Lower leg skin (tissue), 3 donors: Measurements from ENCODE around the gene IFIT3.

Source experiments
- POLR2A ChIP-seq, 2 donors: fragments of 450-650 bp; IDR thresholded peaks; one replicate each; pipeline ENCODE4 v1.6.1; 2016 to 2017; ENCODE audit warnings: antibody characterized with exemption in 2 of 2, mild to moderate bottlenecking in 1 of 2, moderate library complexity in 1 of 2
- TF ChIP-seq, protein P1 (sequence below), 3 donors: fragments of 450-650 bp; IDR thresholded peaks; one replicate each; pipeline ENCODE4 v1.5.1; 2016; ENCODE audit warnings: antibody characterized with exemption in 3 of 3, mild to moderate bottlenecking in 3 of 3, moderate library complexity in 2 of 3

GRCh38 chr10:89347701-89348457, 20.1 kb downstream of the IFIT3 start:
- TF ChIP-seq POLR2A (IDR thresholded peaks at IDR 0.05), result no peak
- TF ChIP-seq, protein P1, sequence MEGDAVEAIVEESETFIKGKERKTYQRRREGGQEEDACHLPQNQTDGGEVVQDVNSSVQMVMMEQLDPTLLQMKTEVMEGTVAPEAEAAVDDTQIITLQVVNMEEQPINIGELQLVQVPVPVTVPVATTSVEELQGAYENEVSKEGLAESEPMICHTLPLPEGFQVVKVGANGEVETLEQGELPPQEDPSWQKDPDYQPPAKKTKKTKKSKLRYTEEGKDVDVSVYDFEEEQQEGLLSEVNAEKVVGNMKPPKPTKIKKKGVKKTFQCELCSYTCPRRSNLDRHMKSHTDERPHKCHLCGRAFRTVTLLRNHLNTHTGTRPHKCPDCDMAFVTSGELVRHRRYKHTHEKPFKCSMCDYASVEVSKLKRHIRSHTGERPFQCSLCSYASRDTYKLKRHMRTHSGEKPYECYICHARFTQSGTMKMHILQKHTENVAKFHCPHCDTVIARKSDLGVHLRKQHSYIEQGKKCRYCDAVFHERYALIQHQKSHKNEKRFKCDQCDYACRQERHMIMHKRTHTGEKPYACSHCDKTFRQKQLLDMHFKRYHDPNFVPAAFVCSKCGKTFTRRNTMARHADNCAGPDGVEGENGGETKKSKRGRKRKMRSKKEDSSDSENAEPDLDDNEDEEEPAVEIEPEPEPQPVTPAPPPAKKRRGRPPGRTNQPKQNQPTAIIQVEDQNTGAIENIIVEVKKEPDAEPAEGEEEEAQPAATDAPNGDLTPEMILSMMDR (IDR thresholded peaks at IDR 0.05), result no peak
